ENCODE results near the gene MMP20. TPM values are rescaled to one million over a fixed set of nuclear protein-coding genes. Genes with fewer than 3 reads are reported as not detected.
A peak's percentile ranks its signal among the peaks of the same experiment; 100 is the strongest.

Gene MMP20
- total and polyA plus RNA-seq, 2 donors (not counting 3 experiments of a cell fraction or from before 2014, with no cell fraction given), result not detected

GRCh38 chr11:102664001-102664752 lies 39.0 kb upstream of the MMP20 start:
- intact Hi-C loops (cut with micrococcal nuclease) (no loop called here), dilution Hi-C loops (cut with MboI; ENCODE audit: extremely low pct_ligation_motif_present, low sequenced_read_pairs) (no loop called here)
- CTCF ChIA-PET, result interaction anchor here (3.2 to 6.0 kb wide), 2 partner anchors 322 to 374 kb away, joined by 113 to 140 read pairs; no protein-coding TSS in a partner anchor
- Histone ChIP-seq H3K4me2 (ENCODE audit: insufficient read depth, low read length) (no peak overlapping the region), H3K9ac (replicated peaks; ENCODE audit: extremely low read depth, insufficient read depth, low read length) (no peak overlapping the region), H3K4me3 (replicated peaks in 1 of 3; ENCODE audit: insufficient read depth in 1 of 3, low read depth in 1 of 3, low read length in 3 of 3) (no peak overlapping the region), H3K9me3 (replicated peaks; ENCODE audit: control insufficient read depth, insufficient read depth, low read length) (no peaks in the 10 kb centered on the region), H3K27ac (ENCODE audit: insufficient read depth, low read depth, low read length) (no peak overlapping the region), H3K9me1 (replicated peaks; ENCODE audit: control insufficient read depth, extremely low read depth, insufficient read depth, low read length) (no peaks in the 10 kb centered on the region), H3K4me1 (ENCODE audit: control insufficient read depth, extremely low read depth, insufficient read depth, low read length) (no peaks in the 10 kb centered on the region), H3K36me3 (ENCODE audit: control insufficient read depth in 2 of 2, extremely low read depth in 1 of 2, insufficient read depth in 2 of 2, low read length in 2 of 2) (no peaks in the 10 kb centered on the region), H3K79me2 (ENCODE audit: control insufficient read depth, insufficient read depth, low read length) (no peaks in the 10 kb centered on the region), H3K27me3 (ENCODE audit: control insufficient read depth in 2 of 2, insufficient read depth in 2 of 2, low read length in 2 of 2) (peaks cover 0 to 2% of the 10 kb centered on the region in 2 experiments), H4K20me1 (replicated peaks; ENCODE audit: control insufficient read depth, extremely low read depth, insufficient read depth, low read length) (no peaks in the 10 kb centered on the region), H2AFZ (ENCODE audit: low read depth, low read length) (no peak overlapping the region)
- DNase-seq (ENCODE audit: low read depth, low spot score) (no peak), FAIRE-seq (no peak)
- POLR2A ChIA-PET, result no interaction called here
- TF ChIP-seq CTCF (IDR thresholded peaks at IDR 0.05; ENCODE audit: extremely low read depth in 1 of 2, insufficient read depth in 1 of 2, low read depth in 1 of 2, low read length in 2 of 2) (peak; percentile 30 to 37), GATA2 (IDR thresholded peaks at IDR 0.05; ENCODE audit: insufficient read depth, insufficient read length, low read depth, low read length) (no peak)
- BruUV-seq (replicated peaks), result no TSS peak

GRCh38 chr11:102662607-102663006 lies 37.5 kb upstream of the MMP20 start:
- H3K9ac ChIP-seq (replicated peaks; ENCODE audit: extremely low read depth, insufficient read depth, low read length), result no peak overlapping the region
- H3K4me2 ChIP-seq (ENCODE audit: insufficient read depth, low read length), result no peak overlapping the region
- ChIA-PET CTCF (no interaction called here), POLR2A (no interaction called here)
- FAIRE-seq, result no peak
- BruUV-seq (replicated peaks), result no TSS peak
- no peaks in the 10 kb centered on the region for H3K9me3 ChIP-seq (replicated peaks; ENCODE audit: control insufficient read depth, insufficient read depth, low read length)
- H4K20me1 ChIP-seq (replicated peaks; ENCODE audit: control insufficient read depth, extremely low read depth, insufficient read depth, low read length), result no peaks in the 10 kb centered on the region
- no peak overlapping the region for H3K27ac ChIP-seq (ENCODE audit: insufficient read depth, low read depth, low read length)
- peaks cover 0 to 2% of the 10 kb centered on the region in 2 experiments for H3K27me3 ChIP-seq (ENCODE audit: control insufficient read depth in 2 of 2, insufficient read depth in 2 of 2, low read length in 2 of 2)
- dilution Hi-C loops (cut with MboI; ENCODE audit: extremely low pct_ligation_motif_present, low sequenced_read_pairs) (no loop called here), intact Hi-C loops (cut with micrococcal nuclease) (no loop called here)
- H3K79me2 ChIP-seq (ENCODE audit: control insufficient read depth, insufficient read depth, low read length), result no peaks in the 10 kb centered on the region
- H3K36me3 ChIP-seq (ENCODE audit: control insufficient read depth in 2 of 2, extremely low read depth in 1 of 2, insufficient read depth in 2 of 2, low read length in 2 of 2), result no peaks in the 10 kb centered on the region
- no peaks in the 10 kb centered on the region for H3K4me1 ChIP-seq (ENCODE audit: control insufficient read depth, extremely low read depth, insufficient read depth, low read length)
- no peak overlapping the region for H3K4me3 ChIP-seq (replicated peaks in 1 of 3; ENCODE audit: insufficient read depth in 1 of 3, low read depth in 1 of 3, low read length in 3 of 3)
- TF ChIP-seq FOS (IDR thresholded peaks at IDR 0.05; ENCODE audit: borderline replicate concordance, insufficient read depth, low read length) (no peak), POLR2A (IDR thresholded peaks at IDR 0.05; ENCODE audit: low read depth, low read length) (no peak), POLR2AphosphoS5 (IDR thresholded peaks at IDR 0.05; ENCODE audit: insufficient read depth, low read depth, low read length) (no peak), JUN (IDR thresholded peaks at IDR 0.05; ENCODE audit: borderline replicate concordance, insufficient read depth, insufficient read length, low read depth) (no peak), MYC (IDR thresholded peaks at IDR 0.05; ENCODE audit: low read depth, low read length) (no peak), MAX (IDR thresholded peaks at IDR 0.05; ENCODE audit: insufficient read depth, insufficient read length) (no peak), CTCF (IDR thresholded peaks at IDR 0.05; ENCODE audit: extremely low read depth in 1 of 2, insufficient read depth in 1 of 2, low read depth in 1 of 2, low read length in 2 of 2) (no peak)
- no peak overlapping the region for H2AFZ ChIP-seq (ENCODE audit: low read depth, low read length)
- no peak for DNase-seq (ENCODE audit: low read depth, low spot score)
- no peaks in the 10 kb centered on the region for H3K9me1 ChIP-seq (replicated peaks; ENCODE audit: control insufficient read depth, extremely low read depth, insufficient read depth, low read length)

Data from endothelial cell of umbilical vein (primary cell).